HepG2 (cell line): ENCODE measurements around the gene BRMS1. TPM values are rescaled to one million over a fixed set of nuclear protein-coding genes. Genes with fewer than 3 reads are reported as not detected.

ENCODE experiments used
- DMAP1 ChIP-seq: IDR thresholded peaks from 2 replicates; pipeline ENCODE4 v1.6.1; 2016
- HMG20B ChIP-seq: conservative IDR thresholded peaks from 2 replicates; pipeline ENCODE4 v1.6.1; 2016; ENCODE audit warnings: missing genetic modification reagents, missing compliant biosample characterization
- HOXA3 ChIP-seq: sonication (generic); formaldehyde crosslinking; IDR thresholded peaks from 2 replicates; pipeline ENCODE4 v1.5.0; 2020; ENCODE audit warnings: missing genetic modification reagents
- JUND ChIP-seq: sonication (generic); formaldehyde crosslinking; IDR thresholded peaks from 2 replicates; pipeline ENCODE4 v1.8.0; 2022; ENCODE audit warnings: mild to moderate bottlenecking, missing genetic modification reagents
- KLF13 ChIP-seq: sonication (generic); formaldehyde crosslinking; IDR thresholded peaks from 2 replicates; pipeline ENCODE4 v1.4.0; 2020; ENCODE audit warnings: mild to moderate bottlenecking, missing genetic modification reagents
- MAFK ChIP-seq, 2 experiments: IDR thresholded peaks in 1 of 2; conservative IDR thresholded peaks in 1 of 2; 2 replicates each; pipeline ENCODE4 v1.6.1; 2011; ENCODE audit warnings: improper control_type of control experiment in 2 of 2, low read length in 2 of 2
- PPARG ChIP-seq: conservative IDR thresholded peaks from 2 replicates; pipeline ENCODE4 v1.6.1; 2016; ENCODE audit warnings: missing biosample characterization, missing genetic modification reagents
- SMC3 ChIP-seq: IDR thresholded peaks from 2 replicates; pipeline ENCODE4 v1.6.1; 2011; ENCODE audit warnings: low read length, improper control_type of control experiment
- XRCC5 ChIP-seq: fragments of 200-400 bp; formaldehyde crosslinking; optimal IDR thresholded peaks from 2 replicates; pipeline ENCODE3; 2017; ENCODE audit warnings: mild to moderate bottlenecking, low read length
- ZNF253 ChIP-seq: sonication (generic); formaldehyde crosslinking; IDR thresholded peaks from 2 replicates; pipeline ENCODE4 v1.8.0; 2022; ENCODE audit warnings: mild to moderate bottlenecking, missing genetic modification reagents, borderline replicate concordance
- ZNF3 ChIP-seq: IDR thresholded peaks from 2 replicates; pipeline ENCODE4 v1.7.0; 2017; ENCODE audit warnings: inconsistent platforms
- ZNF652 ChIP-seq: IDR thresholded peaks from 2 replicates; pipeline ENCODE4 v1.6.1; 2016; ENCODE audit warnings: low read depth, borderline replicate concordance
- ZNF768 ChIP-seq: sonication (generic); formaldehyde crosslinking; IDR thresholded peaks from 2 replicates; pipeline ENCODE4 v1.4.0; 2020; ENCODE audit warnings: missing genetic modification reagents
- ZNF782 ChIP-seq: sonication (generic); formaldehyde crosslinking; IDR thresholded peaks from 2 replicates; pipeline ENCODE4 v1.4.0; 2020; ENCODE audit warnings: missing genetic modification reagents, mild to moderate bottlenecking, borderline replicate concordance
- polyA plus RNA-seq, 8 experiments: library from polyadenylated mRNA; depleted of rRNA in 3 of 8; stranded (reverse) in 7 of 8; unstranded in 1 of 8; fragments of >200 nt; fragmentation: Illumina TruSeq in 4 of 8; extraction: Trizol in 4 of 8; gene quantifications; 2 replicates each; pipeline versions ENCODE4 v1.2.1 to v1.2.3, GENCODE V29; 2011 to 2016; ENCODE audit warnings: low read depth in 4 of 8, missing spikeins in 1 of 8, mixed read lengths in 1 of 8; ENCODE audit not compliant: insufficient read depth in 1 of 8
- total RNA-seq, 5 experiments: library from RNA; depleted of rRNA; stranded (reverse); fragments of >200 nt; fragmentation: Illumina TruSeq; extraction: Trizol; gene quantifications; 2 replicates each; pipeline ENCODE4 v1.2.3, GENCODE V29; 2016; ENCODE audit warnings: low read depth in 1 of 5
- TF ChIP-seq, protein P1 (sequence below): sonication (generic); formaldehyde crosslinking; IDR thresholded peaks from 2 replicates; pipeline ENCODE4 v1.4.0; 2020; ENCODE audit warnings: missing genetic modification reagents
- TF ChIP-seq, protein P2 (sequence below): sonication (generic); formaldehyde crosslinking; IDR thresholded peaks from 2 replicates; pipeline ENCODE4 v1.4.0; 2020; ENCODE audit warnings: missing genetic modification reagents
- TF ChIP-seq, protein P3 (sequence below): sonication (generic); formaldehyde crosslinking; IDR thresholded peaks from 2 replicates; pipeline ENCODE4 v1.5.0; 2020; ENCODE audit warnings: mild to moderate bottlenecking, missing genetic modification reagents, borderline replicate concordance
- TF ChIP-seq, protein P4 (sequence below): sonication (generic); formaldehyde crosslinking; IDR thresholded peaks from 2 replicates; pipeline ENCODE4 v1.8.1; 2023; ENCODE audit warnings: mild to moderate bottlenecking, moderate library complexity, missing genetic modification reagents

Gene BRMS1
- total and polyA plus RNA-seq, 2 of the 13 experiments (the other 11 are each of a cell fraction or from before 2014, with no cell fraction given) = 15.8 to 55.7 TPM

DNA sequence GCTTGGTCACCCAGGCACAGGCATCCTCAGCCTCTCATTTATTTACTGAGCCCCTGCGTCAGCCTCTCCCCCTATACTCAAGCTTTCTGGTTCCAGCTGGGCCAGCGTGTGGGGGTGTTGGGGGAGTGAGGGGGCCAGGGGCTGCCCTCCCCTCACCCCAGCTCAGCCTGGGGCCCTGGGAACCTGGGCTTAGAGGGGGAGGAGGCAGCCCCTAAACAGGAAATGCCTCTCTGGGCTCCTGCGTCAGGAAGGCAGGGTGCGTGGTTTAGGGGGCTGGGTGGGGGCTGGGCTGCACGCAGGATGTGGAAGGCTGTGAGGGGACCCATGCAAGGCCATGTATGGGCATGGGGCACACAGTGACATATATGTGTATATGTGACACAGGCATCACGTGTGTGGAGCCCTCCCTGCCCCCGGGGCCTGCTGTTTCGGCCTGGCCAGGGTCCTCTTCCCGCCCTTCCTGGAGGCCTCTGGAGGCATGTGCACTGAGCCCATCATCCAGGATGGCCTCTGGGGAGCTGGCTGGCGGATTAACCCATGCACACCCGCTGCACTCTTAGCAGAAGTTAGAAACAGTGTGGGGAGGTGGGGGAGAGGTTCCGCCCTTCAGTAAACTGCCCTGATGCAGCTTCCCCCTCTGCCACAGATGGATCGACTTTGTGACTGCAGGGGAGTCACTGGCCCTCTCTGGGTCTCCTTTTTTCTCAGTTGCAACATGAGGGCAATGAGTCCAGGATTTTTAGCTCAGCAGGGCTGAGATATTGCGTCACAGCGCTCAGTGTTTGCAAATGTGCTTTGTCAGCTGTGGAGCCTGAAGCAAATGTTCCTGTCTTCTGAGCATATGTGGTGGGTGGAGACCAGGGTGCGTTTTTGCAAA, 26.9 kb downstream of the BRMS1 start (continued):
- peak; percentile 28; the same call in 1 of the 2 replicates for TF ChIP-seq SMC3
- no peak for TF ChIP-seq HMG20B (CRISPR knock-in tag)
- TF ChIP-seq MAFK (conservative IDR thresholded peaks at IDR 0.05 in 1 of 2, IDR thresholded peaks at IDR 0.05 in 1 of 2; ENCODE audit: low read length in 2 of 2) = peak; percentile 57 to 78; a peak in 3 of 4 replicates
- TF ChIP-seq, protein P1, sequence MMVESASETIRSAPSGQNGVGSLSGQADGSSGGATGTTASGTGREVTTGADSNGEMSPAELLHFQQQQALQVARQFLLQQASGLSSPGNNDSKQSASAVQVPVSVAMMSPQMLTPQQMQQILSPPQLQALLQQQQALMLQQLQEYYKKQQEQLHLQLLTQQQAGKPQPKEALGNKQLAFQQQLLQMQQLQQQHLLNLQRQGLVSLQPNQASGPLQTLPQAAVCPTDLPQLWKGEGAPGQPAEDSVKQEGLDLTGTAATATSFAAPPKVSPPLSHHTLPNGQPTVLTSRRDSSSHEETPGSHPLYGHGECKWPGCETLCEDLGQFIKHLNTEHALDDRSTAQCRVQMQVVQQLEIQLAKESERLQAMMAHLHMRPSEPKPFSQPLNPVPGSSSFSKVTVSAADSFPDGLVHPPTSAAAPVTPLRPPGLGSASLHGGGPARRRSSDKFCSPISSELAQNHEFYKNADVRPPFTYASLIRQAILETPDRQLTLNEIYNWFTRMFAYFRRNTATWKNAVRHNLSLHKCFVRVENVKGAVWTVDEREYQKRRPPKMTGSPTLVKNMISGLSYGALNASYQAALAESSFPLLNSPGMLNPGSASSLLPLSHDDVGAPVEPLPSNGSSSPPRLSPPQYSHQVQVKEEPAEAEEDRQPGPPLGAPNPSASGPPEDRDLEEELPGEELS (CRISPR knock-in tag) = 0 out of 2 replicates have a peak, but pooled peaks have one; percentile 16
- peak; percentile 87 for TF ChIP-seq HOXA3 (CRISPR knock-in tag)
- TF ChIP-seq ZNF782 (CRISPR knock-in tag) = no peak
- TF ChIP-seq PPARG (CRISPR knock-in tag) = 0 out of 2 replicates have a peak, but pooled peaks have one; percentile 33
- TF ChIP-seq DMAP1 = 0 out of 2 replicates have a peak, but pooled peaks have one; percentile 15
- TF ChIP-seq, protein P2, sequence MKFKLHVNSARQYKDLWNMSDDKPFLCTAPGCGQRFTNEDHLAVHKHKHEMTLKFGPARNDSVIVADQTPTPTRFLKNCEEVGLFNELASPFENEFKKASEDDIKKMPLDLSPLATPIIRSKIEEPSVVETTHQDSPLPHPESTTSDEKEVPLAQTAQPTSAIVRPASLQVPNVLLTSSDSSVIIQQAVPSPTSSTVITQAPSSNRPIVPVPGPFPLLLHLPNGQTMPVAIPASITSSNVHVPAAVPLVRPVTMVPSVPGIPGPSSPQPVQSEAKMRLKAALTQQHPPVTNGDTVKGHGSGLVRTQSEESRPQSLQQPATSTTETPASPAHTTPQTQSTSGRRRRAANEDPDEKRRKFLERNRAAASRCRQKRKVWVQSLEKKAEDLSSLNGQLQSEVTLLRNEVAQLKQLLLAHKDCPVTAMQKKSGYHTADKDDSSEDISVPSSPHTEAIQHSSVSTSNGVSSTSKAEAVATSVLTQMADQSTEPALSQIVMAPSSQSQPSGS (CRISPR knock-in tag) = peak; percentile 46; the same call in 1 of the 2 replicates
- TF ChIP-seq, protein P3, sequence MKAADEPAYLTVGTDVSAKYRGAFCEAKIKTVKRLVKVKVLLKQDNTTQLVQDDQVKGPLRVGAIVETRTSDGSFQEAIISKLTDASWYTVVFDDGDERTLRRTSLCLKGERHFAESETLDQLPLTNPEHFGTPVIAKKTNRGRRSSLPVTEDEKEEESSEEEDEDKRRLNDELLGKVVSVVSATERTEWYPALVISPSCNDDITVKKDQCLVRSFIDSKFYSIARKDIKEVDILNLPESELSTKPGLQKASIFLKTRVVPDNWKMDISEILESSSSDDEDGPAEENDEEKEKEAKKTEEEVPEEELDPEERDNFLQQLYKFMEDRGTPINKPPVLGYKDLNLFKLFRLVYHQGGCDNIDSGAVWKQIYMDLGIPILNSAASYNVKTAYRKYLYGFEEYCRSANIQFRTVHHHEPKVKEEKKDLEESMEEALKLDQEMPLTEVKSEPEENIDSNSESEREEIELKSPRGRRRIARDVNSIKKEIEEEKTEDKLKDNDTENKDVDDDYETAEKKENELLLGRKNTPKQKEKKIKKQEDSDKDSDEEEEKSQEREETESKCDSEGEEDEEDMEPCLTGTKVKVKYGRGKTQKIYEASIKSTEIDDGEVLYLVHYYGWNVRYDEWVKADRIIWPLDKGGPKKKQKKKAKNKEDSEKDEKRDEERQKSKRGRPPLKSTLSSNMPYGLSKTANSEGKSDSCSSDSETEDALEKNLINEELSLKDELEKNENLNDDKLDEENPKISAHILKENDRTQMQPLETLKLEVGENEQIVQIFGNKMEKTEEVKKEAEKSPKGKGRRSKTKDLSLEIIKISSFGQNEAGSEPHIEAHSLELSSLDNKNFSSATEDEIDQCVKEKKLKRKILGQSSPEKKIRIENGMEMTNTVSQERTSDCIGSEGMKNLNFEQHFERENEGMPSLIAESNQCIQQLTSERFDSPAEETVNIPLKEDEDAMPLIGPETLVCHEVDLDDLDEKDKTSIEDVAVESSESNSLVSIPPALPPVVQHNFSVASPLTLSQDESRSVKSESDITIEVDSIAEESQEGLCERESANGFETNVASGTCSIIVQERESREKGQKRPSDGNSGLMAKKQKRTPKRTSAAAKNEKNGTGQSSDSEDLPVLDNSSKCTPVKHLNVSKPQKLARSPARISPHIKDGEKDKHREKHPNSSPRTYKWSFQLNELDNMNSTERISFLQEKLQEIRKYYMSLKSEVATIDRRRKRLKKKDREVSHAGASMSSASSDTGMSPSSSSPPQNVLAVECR (CRISPR knock-in tag) = peak; percentile 30; the same call in 1 of the 2 replicates
- TF ChIP-seq XRCC5 = no peak
- TF ChIP-seq KLF13 (CRISPR knock-in tag) = no peak
- TF ChIP-seq JUND (CRISPR knock-in tag) = no peak
- TF ChIP-seq ZNF3 = no peak
- no peak for TF ChIP-seq ZNF253 (CRISPR knock-in tag)
- peak; percentile 88 for TF ChIP-seq ZNF768
- TF ChIP-seq, protein P4, sequence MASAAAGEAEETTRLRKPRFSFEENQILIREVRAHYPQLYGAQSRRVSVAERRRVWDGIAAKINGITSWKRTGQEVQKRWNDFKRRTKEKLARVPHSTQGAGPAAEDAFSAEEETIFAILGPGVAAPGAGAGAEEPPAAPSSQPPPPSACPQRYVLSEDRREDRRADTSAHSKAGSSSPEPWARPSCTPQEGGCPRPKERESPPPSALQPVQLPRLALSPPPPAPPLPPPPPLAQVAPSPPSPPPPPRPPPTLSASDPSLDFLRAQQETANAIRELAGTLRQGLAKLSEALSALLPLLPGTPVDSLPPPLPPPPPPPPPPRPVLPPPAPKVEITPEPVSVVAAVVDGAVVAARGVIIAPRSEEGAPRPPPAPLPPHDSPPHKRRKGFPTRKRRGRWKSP (CRISPR knock-in tag) = 0 out of 2 replicates have a peak, but pooled peaks have one; percentile 23
- peak; percentile 91 for TF ChIP-seq ZNF652
